GM12892 (cell line): ENCODE data around the gene ADRA2B.

Experiments
- DNase-seq: peaks from one replicate; pipeline ENCODE4 v3.0.0; 2011; ENCODE audit not compliant: insufficient read length
- FAIRE-seq: peaks from 2 replicates; lab custom pipeline; 2011; peaks lifted over from hg19 to GRCh38; lab: Jason Lieb, UNC
- POLR2A ChIP-seq: IDR thresholded peaks from 2 replicates; pipeline ENCODE4 v1.6.1; 2011; ENCODE audit warnings: low read depth, low read length, control low read depth
- POLR2AphosphoS5 ChIP-seq: IDR thresholded peaks from 2 replicates; pipeline ENCODE4 v1.6.1; 2011; ENCODE audit warnings: low read depth, low read length, control low read depth
- TAF1 ChIP-seq: IDR thresholded peaks from 2 replicates; pipeline ENCODE4 v1.6.1; 2011; ENCODE audit warnings: low read depth, mild to moderate bottlenecking, control low read depth, low read length, borderline replicate concordance

ADRA2B gene

GRCh38 chr2:96131152-96131812 lies 14.9 kb upstream of the ADRA2B start:
- no peak for FAIRE-seq
- TF ChIP-seq POLR2A, result 0 out of 2 replicates have a peak, but pooled peaks have one; percentile 36
- no peak for TF ChIP-seq POLR2AphosphoS5
- DNase-seq, result no peak

- no peak for FAIRE-seq
- DNase-seq, result no peak
- TF ChIP-seq TAF1 (no peak), POLR2A (peak; percentile 19; the same call in 1 of the 2 replicates)
Measured at GRCh38 chr2:96130483-96130882, 14.1 kb upstream of the ADRA2B start.

GRCh38 chr2:96129528-96130120 lies 13.3 kb upstream of the ADRA2B start:
- no peak for DNase-seq
- no peak for FAIRE-seq
- TF ChIP-seq POLR2AphosphoS5 (no peak), TAF1 (no peak), POLR2A (no peak)

- DNase-seq (no peak), FAIRE-seq (no peak)
- TF ChIP-seq POLR2A, result no peak
- no peak for TF ChIP-seq TAF1
- TF ChIP-seq POLR2AphosphoS5, result no peak
Measured at GRCh38 chr2:96128456-96128855, 12.1 kb upstream of the ADRA2B start.

- no peak for FAIRE-seq
- TF ChIP-seq POLR2A, result 0 out of 2 replicates have a peak, but pooled peaks have one; percentile 15
- TF ChIP-seq TAF1, result no peak
- peak; percentile 55 for TF ChIP-seq POLR2AphosphoS5
- no peak for DNase-seq
Measured at GRCh38 chr2:96124406-96125265, 8.3 kb upstream of the ADRA2B start.

- TF ChIP-seq TAF1 (no peak), POLR2A (no peak), POLR2AphosphoS5 (no peak)
- no peak for DNase-seq
- no peak for FAIRE-seq
Measured at GRCh38 chr2:96123936-96124335, 7.6 kb upstream of the ADRA2B start.

GRCh38 chr2:96123290-96123689 lies 6.9 kb upstream of the ADRA2B start:
- no peak for FAIRE-seq
- TF ChIP-seq TAF1 (no peak), POLR2A (peak; percentile 8; the same call in 1 of the 2 replicates), POLR2AphosphoS5 (peak; percentile 70; the same call in 1 of the 2 replicates)

GRCh38 chr2:96122391-96122790 lies 6.0 kb upstream of the ADRA2B start:
- no peak for FAIRE-seq
- DNase-seq, result no peak
- TF ChIP-seq POLR2AphosphoS5, result no peak; the same call in 1 of the 2 replicates
- peak; percentile 56; the same call in 1 of the 2 replicates for TF ChIP-seq POLR2A
- no peak for TF ChIP-seq TAF1

More at GRCh38 chr2:96123290-96123689, 6.9 kb upstream of the ADRA2B start:
- DNase-seq, result no peak

- FAIRE-seq, result no peak
- no peak for TF ChIP-seq TAF1
- no peak for TF ChIP-seq POLR2AphosphoS5
- no peak for TF ChIP-seq POLR2A
- DNase-seq, result no peak
Measured at GRCh38 chr2:96121414-96121813, 5.0 kb upstream of the ADRA2B start.

- TF ChIP-seq POLR2AphosphoS5, result 0 out of 2 replicates have a peak, but pooled peaks have one; percentile 60
- peak; percentile 64 for TF ChIP-seq POLR2A
- TF ChIP-seq TAF1, result no peak
- FAIRE-seq (no peak), DNase-seq (no peak)
Measured at GRCh38 chr2:96120991-96121390, 4.6 kb upstream of the ADRA2B start.

- no peak for DNase-seq
- FAIRE-seq, result peak; percentile 60
- no peak for TF ChIP-seq TAF1
- 0 out of 2 replicates have a peak, but pooled peaks have one; percentile 7 for TF ChIP-seq POLR2AphosphoS5
- no peak for TF ChIP-seq POLR2A
Measured at GRCh38 chr2:96120091-96120720, 3.8 kb upstream of the ADRA2B start.
